CD4-positive, alpha-beta T cell treated with Interleukin-15 for 4 hours (primary cell): ENCODE data around the gene GPR141.

Source experiments
- DNase-seq: peaks from one replicate; pipeline ENCODE4 v3.0.0-alpha.2; 2020; ENCODE audit warnings: low spot score

GPR141 gene

DNA sequence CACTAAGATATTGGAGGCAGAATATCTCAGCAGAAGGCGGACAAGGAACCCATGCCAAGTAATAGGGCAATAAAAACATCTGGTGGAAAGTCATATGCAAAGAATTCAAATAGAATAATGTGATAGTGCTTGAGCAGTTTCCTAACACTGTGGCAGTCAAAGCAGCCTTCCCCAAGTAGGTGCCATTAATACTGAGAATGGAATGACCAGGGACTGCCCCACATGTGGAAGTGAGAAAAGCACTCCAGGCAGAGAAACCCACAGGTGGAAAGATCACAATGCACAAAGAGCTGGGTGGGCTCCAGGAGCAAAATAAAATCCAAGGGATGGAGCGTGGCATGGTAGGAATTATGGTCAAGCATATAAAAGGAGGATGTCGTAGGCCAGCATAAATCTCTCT lies 100.4 kb downstream of the GPR141 start:
- no peak for DNase-seq

DNA sequence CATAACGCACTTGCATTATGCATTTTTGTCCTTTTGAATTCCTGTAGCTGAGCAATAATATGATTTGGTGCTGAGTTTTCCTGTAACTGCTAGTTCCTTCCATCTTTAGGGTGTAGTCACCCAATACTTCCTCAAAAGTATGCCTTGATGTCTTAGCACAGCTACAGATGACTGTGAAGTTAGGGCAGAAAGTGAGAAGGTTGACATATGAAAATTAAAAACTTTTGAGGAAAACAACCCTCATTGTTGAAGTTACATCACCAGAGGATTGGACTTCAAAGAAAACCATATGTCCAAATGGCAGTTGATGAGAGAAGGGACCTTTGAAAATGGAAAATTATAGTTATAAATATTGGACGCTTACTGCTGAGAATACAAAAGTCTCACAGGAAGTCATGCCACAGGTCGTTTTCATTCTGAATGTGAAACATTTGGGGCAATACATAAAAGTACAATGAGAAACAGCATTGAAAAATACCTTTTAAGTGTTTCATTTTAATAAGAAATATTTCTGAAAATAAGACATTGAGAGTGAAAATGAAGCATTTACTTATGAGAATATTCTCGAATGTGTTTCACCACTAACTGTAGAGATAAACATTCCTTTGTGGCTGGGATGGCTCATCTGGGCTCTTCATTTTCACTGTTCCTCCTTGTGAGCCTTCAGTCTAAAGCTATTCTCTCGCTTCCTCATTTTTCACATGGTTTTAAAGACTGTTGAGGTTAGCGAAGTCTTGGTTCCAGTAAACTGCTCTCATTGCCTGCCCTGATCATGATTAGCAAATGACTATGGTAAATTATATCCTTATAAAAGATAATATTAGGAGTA lies 103.4 kb downstream of the GPR141 start:
- no peak for DNase-seq
